DOHH2 (cell line): Measurements from ENCODE around the gene PSMD11.

Experiments used
- H3F3A ChIP-seq: fragments of 200-600 bp; sonication (generic), shearing (Covaris generic); 2 replicates; pipeline ENCODE4 v1.6.0; 2016; ENCODE audit warnings: antibody characterized with exemption, mild to moderate bottlenecking; ENCODE audit not compliant: control insufficient read depth, insufficient read depth
- H3K27ac ChIP-seq: fragments of 200-600 bp; sonication (generic); 2 replicates; pipeline ENCODE4 v1.5.1; 2014; ENCODE audit warnings: low read depth, mild to moderate bottlenecking, low read length, moderate library complexity
- H3K27me3 ChIP-seq: fragments of 200-600 bp; sonication (generic); 2 replicates; pipeline ENCODE4 v1.6.1; 2014; ENCODE audit warnings: mild to moderate bottlenecking, low read length, mixed read lengths; ENCODE audit not compliant: control insufficient read depth
- H3K36me3 ChIP-seq: fragments of 200-600 bp; sonication (generic); 2 replicates; pipeline ENCODE4 v1.6.1; 2014; ENCODE audit warnings: mild to moderate bottlenecking, low read length, moderate library complexity, mixed read lengths; ENCODE audit not compliant: control insufficient read depth
- H3K4me1 ChIP-seq: fragments of 200-600 bp; sonication (generic); 2 replicates; pipeline ENCODE4 v1.6.1; 2014; ENCODE audit warnings: mild to moderate bottlenecking, low read length, mixed read lengths; ENCODE audit not compliant: control insufficient read depth
- H3K4me2 ChIP-seq: fragments of 200-600 bp; sonication (generic); 2 replicates; pipeline ENCODE4 v1.6.0; 2014; ENCODE audit warnings: mild to moderate bottlenecking, low read length, moderate library complexity
- H3K4me3 ChIP-seq: fragments of 200-600 bp; sonication (generic); 2 replicates; pipeline ENCODE4 v1.5.1; 2014; ENCODE audit warnings: mild to moderate bottlenecking, low read length, mixed read lengths
- H3K79me2 ChIP-seq: fragments of 200-600 bp; sonication (generic); 2 replicates; pipeline ENCODE4 v1.6.1; 2014; ENCODE audit warnings: mild to moderate bottlenecking, low read length, mixed read lengths; ENCODE audit not compliant: control insufficient read depth
- H3K9me2 ChIP-seq: fragments of 200-600 bp; sonication (generic); replicated peaks from 2 replicates; pipeline ENCODE4 v1.6.1; 2014; ENCODE audit warnings: mild to moderate bottlenecking, low read length, mixed read lengths; ENCODE audit not compliant: control insufficient read depth
- H3K9me3 ChIP-seq: fragments of 200-600 bp; sonication (generic); 2 replicates; pipeline ENCODE4 v1.6.1; 2014; ENCODE audit warnings: antibody characterized with exemption, low read length, mixed read lengths; ENCODE audit not compliant: control insufficient read depth, insufficient read depth
- H4K20me1 ChIP-seq: fragments of 200-600 bp; sonication (generic); 2 replicates; pipeline ENCODE4 v1.6.0; 2014; ENCODE audit warnings: low read depth, mild to moderate bottlenecking, antibody characterized with exemption, low read length, moderate library complexity; ENCODE audit not compliant: control insufficient read depth, insufficient read depth
- EZH2phosphoT487 ChIP-seq: fragments of 200-600 bp; sonication (generic); IDR thresholded peaks from 2 replicates; pipeline ENCODE4 v1.6.1; 2017; ENCODE audit warnings: borderline replicate concordance, mild to moderate bottlenecking, antibody characterized with exemption, low read length, moderate library complexity, mixed read lengths
- TF ChIP-seq, protein P1 (sequence below): fragments of 200-600 bp; sonication (generic); IDR thresholded peaks from one replicate; pipeline ENCODE4 v1.5.1; 2014; ENCODE audit warnings: antibody characterized with exemption, mild to moderate bottlenecking, low read depth, low read length; ENCODE audit not compliant: poor library complexity, severe bottlenecking

The PSMD11 gene

DNA sequence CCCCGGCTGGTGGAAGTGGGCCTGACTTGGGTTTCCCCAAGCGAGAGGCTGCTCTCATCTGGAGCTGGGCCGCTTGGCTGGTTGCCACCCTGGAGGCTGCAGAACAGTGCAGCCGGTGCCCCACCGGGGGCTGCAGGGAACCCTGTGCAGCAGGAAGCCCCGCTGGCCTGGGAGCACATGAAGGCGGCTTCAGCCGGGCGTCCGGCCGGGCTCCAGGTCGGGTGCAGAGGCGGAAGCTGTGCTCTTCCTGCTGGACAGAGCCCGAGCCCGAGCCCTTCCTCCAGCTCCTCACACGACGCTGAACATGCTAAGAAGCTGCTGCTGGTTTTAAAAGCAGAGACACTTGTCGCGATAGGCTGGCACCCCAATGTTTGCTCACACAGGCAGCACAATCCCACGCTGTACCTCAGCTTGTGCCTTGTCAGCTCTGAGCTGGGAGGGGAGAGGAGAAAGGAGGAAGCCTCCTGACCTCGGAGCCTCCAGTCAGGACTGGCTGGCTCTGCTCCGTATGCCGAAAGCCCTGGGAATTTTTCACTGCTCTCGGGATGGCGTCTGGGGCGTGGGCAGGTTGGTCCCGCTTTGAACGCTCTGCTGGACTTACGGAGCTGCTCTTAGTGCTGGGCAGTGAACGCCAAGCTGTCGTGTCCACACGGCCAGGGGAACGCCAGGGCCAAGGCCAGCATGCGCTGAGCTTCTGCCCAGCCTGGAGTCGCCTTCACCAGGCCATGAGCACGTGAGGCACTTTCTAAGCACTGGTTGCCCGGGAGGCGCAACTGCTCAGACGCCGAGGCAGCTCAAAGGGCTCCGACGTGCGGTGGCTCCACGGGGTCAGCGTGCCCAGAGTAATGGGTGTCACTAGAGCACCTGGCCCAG lies 51.3 kb downstream of the PSMD11 start:
- TF ChIP-seq, protein P1, sequence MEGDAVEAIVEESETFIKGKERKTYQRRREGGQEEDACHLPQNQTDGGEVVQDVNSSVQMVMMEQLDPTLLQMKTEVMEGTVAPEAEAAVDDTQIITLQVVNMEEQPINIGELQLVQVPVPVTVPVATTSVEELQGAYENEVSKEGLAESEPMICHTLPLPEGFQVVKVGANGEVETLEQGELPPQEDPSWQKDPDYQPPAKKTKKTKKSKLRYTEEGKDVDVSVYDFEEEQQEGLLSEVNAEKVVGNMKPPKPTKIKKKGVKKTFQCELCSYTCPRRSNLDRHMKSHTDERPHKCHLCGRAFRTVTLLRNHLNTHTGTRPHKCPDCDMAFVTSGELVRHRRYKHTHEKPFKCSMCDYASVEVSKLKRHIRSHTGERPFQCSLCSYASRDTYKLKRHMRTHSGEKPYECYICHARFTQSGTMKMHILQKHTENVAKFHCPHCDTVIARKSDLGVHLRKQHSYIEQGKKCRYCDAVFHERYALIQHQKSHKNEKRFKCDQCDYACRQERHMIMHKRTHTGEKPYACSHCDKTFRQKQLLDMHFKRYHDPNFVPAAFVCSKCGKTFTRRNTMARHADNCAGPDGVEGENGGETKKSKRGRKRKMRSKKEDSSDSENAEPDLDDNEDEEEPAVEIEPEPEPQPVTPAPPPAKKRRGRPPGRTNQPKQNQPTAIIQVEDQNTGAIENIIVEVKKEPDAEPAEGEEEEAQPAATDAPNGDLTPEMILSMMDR = no peak
- no peak for TF ChIP-seq EZH2phosphoT487

DNA sequence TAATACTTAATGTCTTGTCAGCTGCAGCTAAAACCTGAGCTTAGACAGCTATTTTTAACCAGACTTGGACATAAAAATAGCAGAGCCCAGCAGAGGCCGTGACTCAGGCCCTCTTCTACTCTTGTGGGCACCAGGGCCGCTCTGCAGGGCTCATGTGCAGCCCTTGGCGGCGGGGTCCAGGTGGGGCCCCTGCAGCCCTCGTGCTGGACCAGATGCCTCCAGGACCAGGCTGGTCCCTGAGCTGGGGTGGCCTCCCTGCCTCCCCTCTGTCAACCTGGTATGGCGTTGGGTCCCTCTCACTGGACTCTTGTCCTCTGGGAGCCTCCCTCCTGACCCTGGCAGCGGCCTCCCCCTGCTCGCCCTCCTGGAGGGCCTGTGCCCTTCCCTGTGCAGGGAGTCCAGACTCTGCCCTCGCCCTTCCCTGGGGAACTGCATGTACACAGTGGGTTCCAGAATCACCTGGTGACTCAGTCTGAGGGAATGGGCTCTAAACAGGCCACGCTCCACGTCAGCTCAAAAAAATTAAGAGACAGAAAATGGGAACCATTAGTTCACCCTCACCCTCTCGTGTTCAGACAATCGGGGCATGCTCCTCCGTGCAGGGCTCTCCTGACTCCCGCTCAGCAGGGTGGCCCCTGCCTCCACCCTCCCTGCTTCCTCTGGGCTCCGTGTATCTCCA lies 52.2 kb downstream of the PSMD11 start:
- Histone ChIP-seq H3K9me3 (no peaks in the 10 kb centered on the region), H3K4me3 (no peak overlapping the region), H3F3A (no peaks in the 10 kb centered on the region), H3K79me2 (no peaks in the 10 kb centered on the region), H3K9me2 (no peaks in the 10 kb centered on the region), H3K27me3 (no peaks in the 10 kb centered on the region), H3K4me2 (no peak overlapping the region), H4K20me1 (no peaks in the 10 kb centered on the region), H3K4me1 (peaks cover 17% of the 10 kb centered on the region), H3K36me3 (no peaks in the 10 kb centered on the region), H3K27ac (no peak overlapping the region)
- no peak for TF ChIP-seq EZH2phosphoT487
- TF ChIP-seq, protein P1 = no peak

More for the DNA sequence above, 51.3 kb downstream of the PSMD11 start:
- Histone ChIP-seq H3K9me2 (no peaks in the 10 kb centered on the region), H3K4me3 (no peak overlapping the region), H3K27ac (no peak overlapping the region), H3K27me3 (no peaks in the 10 kb centered on the region), H3F3A (0 out of 2 replicates have a peak, but pooled peaks cover 5% of the 10 kb centered on the region), H3K9me3 (no peaks in the 10 kb centered on the region), H3K36me3 (no peaks in the 10 kb centered on the region), H3K4me1 (peaks cover 17% of the 10 kb centered on the region), H3K4me2 (no peak overlapping the region), H4K20me1 (no peaks in the 10 kb centered on the region), H3K79me2 (no peaks in the 10 kb centered on the region)

DNA sequence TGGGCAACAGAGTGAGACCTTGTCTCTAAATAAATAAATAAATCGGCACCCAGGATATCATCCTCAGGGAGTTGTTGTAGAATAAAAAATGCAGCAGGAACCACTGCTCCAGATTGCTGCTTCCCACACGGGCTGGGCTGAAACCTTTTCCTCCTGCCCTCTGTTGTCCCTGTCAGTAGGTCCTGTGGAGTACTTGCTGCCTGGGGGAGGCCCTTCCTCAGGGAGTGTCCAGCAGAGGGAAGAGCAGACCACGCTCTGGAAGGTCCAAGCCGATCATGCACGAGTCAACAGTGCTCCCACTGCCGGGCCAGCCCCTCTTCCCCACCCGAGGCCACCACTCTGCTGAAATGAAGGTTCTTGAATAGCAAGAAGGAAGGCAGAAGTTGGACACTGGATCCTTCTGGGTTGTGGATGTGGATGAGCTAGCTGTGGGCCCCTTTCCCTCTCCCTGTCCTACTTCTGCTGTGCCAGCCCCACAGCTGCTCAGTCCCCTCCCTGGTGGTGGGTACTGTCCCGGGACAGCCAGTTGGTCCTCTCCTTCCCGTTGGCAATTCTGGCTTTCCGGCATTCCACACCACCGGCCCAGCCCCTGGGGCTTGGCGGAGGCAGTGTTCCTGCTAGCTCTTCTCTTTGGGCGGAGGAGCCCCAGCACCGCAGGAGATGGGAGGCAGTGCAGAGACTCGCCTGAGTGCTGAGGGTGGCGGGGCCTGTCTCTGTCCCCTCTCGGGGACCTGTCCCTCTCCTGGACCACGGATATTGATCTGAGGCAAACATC lies 53.3 kb downstream of the PSMD11 start:
- peaks cover 4% of the 10 kb centered on the region; the same call in 1 of the 2 replicates for H3K27me3 ChIP-seq
- H3F3A ChIP-seq = no peaks in the 10 kb centered on the region
- no peaks in the 10 kb centered on the region for H3K79me2 ChIP-seq
- H3K36me3 ChIP-seq = no peaks in the 10 kb centered on the region
- H3K27ac ChIP-seq = no peak overlapping the region
- no peak overlapping the region for H3K4me2 ChIP-seq
- H4K20me1 ChIP-seq = no peaks in the 10 kb centered on the region
- no peaks in the 10 kb centered on the region for H3K9me3 ChIP-seq
- TF ChIP-seq EZH2phosphoT487 = no peak
- TF ChIP-seq, protein P1 = no peak
- peaks cover 7% of the 10 kb centered on the region for H3K4me1 ChIP-seq
- no peaks in the 10 kb centered on the region for H3K9me2 ChIP-seq
- H3K4me3 ChIP-seq = no peak overlapping the region
